ENCODE measurements around the gene TMEM17. TPM values are rescaled to one million over a fixed set of nuclear protein-coding genes. Genes with fewer than 3 reads are reported as not detected.

Gene TMEM17
- polyA plus RNA-seq, 3 donors: 5.9 to 7.1 (median 6.9) TPM

- no peak for DNase-seq (ENCODE audit: low read depth in 3 of 3, low spot score in 2 of 3)
These were observed 47.8 kb downstream of the TMEM17 start for GRCh38 chr2:62458206-62458641.

- no peak for DNase-seq (ENCODE audit: low read depth in 3 of 3, low spot score in 2 of 3)
These were observed 48.4 kb downstream of the TMEM17 start for GRCh38 chr2:62457556-62457955.

DNA sequence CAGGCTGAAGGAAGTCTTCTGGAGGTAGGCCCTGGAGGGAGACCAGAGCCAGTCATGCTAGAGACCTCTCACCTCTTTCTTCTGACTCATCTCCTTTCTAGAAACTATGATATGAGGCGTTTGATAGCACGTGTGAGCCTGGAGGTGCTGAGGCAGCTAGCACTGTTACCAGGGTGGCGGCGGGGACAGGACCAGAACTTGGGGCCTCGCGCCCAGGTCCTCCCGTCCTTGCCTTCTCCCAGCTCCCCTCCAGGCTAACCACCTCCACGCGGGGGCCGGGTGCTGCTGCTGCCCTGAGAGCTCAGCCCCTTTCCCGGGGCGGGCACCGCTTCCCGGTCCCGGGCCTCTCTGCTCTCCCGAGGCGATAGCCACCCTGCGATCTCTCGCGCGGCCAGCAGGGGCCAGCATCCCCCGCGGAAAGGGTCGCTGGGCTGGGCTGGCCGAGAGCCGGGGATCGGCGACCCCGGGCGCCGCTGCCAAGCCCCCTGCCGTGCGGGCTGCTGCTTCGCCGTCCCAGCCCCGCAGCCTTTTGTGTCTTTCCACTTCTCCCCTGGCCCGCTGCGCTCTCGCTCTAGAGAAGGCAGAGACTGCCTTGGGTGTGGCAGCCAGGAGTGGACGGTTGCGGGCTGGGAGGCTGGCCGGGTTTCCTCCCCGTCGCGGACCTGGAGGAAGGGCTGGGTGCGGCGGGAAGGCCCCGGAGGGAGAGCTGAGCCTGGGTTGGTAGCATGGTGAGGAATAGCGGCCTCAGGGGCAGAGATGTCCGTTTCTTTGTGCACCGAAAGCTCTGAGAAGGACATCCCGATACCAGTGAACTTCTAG is 49.1 kb downstream of the TMEM17 start:
- DNase-seq (ENCODE audit: low read depth in 3 of 3, low spot score in 2 of 3): peak in 1 of 3 donors; percentile 47

- no peak for DNase-seq (ENCODE audit: low read depth in 3 of 3, low spot score in 2 of 3)
These were observed 49.9 kb downstream of the TMEM17 start for GRCh38 chr2:62455957-62456692.

GRCh38 chr2:62453955-62454354 is 52.0 kb downstream of the TMEM17 start:
- no peak for DNase-seq (ENCODE audit: low read depth in 3 of 3, low spot score in 2 of 3)

GRCh38 chr2:62452701-62453454 is 53.1 kb downstream of the TMEM17 start:
- DNase-seq (ENCODE audit: low read depth in 3 of 3, low spot score in 2 of 3): no peak

DNA sequence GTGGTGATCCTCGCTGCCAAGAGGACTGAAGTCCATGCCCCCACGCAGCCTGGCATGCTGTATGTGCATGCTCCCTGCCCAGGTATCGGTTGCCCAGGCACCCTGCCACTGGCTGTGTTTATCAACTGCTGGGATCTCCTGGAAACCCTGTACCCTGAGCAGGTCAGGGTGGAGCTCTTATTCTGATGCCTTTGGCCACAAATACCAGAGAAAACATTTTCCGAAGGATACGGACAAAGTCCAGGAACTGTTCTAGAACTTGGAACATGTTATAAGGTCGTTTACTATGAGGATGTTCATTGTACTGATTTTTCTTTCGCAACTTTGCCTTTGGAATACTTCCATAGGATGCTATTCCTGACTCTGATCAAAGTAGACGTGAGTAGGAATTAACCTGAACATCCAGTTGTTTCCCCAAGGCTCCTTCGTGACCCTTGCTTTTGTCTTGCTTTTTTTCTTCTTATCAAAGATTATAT is 55.2 kb downstream of the TMEM17 start:
- DNase-seq (ENCODE audit: low read depth in 3 of 3, low spot score in 2 of 3): no peak

Other genes starting within 250 kb of the TMEM17 start
- 10 to 100 TPM; 48.1 to 60.0 (median 55.3) TPM for gene EHBP1, start 199.5 kb upstream of the TMEM17 start, polyA plus RNA-seq (ENCODE audit: insufficient read length in 3 of 3)